HPDE6-E6E7 (cell line): ENCODE measurements around the gene TCN2.
"Not testable (repeated sequence)": the region's sequence is repeated elsewhere in the genome, so short reads cannot be mapped to it uniquely, and the experiment has no call there.

Experiments
- DNase-seq: peaks from one replicate; pipeline ENCODE4 v3.0.0; 2011; ENCODE audit warnings: missing footprints; ENCODE audit errors: extremely low spot score

The TCN2 gene

DNA sequence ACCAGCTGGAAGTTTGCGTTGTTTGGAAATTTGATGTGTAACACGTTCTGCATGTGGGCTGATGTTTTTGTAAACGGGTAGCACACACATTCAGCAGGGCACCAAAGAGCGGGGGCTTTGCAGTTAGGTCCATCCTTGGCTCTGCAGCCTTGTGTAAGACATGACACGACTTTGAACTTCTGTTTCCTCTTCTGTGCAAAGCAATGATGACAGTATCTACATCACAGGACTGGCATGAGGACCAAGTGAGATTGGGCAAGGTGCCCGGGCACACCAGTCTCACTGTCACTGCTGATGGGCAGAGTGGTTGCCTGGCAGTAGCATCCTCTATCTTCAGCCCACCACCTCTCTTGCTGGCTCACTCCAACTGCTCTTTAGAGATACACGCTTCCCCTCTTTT is 3.3 kb downstream of the TCN2 start:
- DNase-seq = no peak

DNA sequence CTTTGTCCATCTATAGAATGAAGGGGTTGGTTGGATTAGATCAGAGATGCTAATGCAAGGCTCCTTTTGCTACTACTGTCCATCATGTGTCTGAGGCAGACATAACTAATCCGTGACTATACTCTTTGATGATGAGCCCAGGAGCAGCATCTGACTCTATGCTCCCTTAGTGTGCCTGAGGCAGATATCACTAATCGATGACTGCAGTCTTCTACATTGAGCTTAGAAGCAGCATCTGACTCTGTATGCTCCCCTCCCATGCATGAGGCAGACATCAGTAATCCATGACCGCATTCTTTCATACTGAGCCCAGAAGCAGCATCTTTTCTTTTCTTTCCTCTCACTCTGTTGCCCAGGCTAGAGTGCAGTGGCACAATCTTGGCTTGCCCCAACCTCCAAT is 4.2 kb downstream of the TCN2 start:
- DNase-seq = no peak

DNA sequence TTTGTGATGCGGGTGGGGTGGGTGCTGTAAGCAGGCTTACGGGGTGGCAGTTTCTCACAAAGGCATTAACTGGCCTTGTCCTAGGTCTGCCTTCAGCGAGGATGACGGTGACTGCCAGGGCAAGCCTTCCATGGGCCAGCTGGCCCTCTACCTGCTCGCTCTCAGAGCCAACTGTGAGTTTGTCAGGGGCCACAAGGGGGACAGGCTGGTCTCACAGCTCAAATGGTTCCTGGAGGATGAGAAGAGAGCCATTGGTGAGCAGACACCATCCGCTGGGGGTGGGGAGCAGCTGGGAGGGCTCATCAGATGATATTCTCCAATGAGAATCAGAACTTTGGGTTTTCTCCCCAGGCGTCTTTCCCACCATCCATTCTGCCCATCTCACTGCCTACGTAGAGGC is 5.8 kb downstream of the TCN2 start:
- DNase-seq = no peak

DNA sequence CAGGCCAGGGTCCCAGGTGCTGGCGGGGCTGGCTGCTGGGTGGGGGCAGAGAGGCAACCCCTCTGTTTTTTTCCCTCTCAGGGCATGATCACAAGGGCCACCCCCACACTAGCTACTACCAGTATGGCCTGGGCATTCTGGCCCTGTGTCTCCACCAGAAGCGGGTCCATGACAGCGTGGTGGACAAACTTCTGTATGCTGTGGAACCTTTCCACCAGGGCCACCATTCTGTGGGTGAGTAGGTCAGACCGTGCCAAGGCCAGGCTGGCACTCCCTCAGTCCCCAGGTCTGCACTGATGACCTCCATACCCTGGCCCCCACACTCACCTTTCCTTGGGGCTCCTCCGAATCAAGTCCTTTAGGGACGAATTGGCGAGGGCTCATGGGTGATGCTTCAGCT is 7.3 kb downstream of the TCN2 start:
- no peak for DNase-seq

DNA sequence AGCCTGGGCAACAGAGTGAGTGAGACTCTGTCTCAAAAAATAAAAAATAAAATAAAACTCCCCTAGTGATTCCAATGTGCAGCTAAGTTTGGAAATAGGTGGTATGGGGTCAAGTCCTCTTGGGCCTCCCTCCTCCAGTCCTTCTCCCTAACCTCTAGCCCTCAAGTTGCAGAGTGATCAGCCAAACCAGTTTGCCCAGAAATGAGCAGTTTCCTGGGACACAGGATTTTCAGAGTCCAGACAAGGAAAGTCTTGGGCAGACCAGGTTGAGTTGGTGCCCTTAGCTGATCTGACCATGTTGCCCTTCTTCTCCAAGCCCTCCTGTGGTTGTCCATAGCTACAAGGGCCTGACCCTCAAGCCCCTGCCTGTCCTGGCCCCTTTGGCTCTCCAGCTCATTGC is 7.9 kb downstream of the TCN2 start:
- no peak for DNase-seq

DNA sequence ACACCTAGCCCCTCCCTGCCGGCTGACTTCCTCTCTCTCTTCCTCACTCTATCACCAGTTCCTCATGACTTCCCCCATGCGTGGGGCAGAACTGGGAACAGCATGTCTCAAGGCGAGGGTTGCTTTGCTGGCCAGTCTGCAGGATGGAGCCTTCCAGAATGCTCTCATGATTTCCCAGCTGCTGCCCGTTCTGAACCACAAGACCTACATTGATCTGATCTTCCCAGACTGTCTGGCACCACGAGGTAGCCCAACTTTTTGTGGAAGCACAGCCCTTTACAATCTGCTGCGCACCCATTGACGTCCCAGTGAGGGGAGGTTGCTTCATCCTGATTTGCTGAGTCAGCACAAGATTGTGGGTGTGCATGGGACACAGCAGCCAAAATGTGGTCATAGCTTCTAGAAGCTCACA is 8.6 kb downstream of the TCN2 start:
- no peak for DNase-seq

DNA sequence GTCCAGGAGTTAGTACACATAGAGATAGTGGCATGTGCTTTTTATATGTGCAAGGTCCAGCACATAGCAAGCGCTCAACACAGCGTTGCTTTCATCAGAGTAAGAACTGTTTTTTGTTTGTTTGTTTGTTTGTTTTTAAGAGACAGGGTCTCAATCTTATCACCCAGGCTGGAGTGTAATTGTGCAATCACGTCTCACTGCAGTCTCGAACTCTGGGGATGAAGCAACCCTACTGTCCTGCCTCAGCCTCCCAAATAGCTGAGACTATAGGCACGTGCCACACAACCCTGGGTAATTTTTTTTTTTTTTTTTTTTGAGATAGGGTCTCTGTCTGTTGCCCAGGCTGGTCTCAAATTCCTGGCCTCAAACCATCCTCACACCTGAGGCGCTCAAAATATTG is 10.8 kb downstream of the TCN2 start:
- no peak for DNase-seq

DNA sequence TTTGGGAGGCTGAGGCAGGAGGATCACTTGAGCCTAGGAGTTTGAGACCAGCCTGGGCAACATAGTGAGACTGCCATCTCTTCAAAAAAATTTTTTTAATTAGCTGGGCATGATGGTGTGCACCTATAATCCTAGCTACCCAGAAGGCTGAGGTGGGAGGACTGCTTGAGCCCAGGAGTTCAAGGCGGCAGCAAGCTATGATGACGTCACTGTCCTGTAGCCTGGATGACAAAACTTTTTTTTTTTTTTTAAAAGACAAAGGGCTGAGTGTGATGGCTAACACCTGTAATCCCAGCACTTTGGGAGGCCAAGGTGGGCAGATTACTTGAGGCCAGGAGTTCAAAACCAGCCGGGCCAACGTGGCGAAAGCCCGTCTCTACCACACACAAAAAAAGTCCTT is 12.9 kb downstream of the TCN2 start:
- not testable (repeated sequence) for DNase-seq

DNA sequence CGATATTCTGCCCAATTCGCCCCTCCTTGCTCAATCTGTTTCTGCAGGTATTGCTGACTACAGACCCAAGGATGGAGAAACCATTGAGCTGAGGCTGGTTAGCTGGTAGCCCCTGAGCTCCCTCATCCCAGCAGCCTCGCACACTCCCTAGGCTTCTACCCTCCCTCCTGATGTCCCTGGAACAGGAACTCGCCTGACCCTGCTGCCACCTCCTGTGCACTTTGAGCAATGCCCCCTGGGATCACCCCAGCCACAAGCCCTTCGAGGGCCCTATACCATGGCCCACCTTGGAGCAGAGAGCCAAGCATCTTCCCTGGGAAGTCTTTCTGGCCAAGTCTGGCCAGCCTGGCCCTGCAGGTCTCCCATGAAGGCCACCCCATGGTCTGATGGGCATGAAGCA is 19.4 kb downstream of the TCN2 start:
- DNase-seq = no peak

DNA sequence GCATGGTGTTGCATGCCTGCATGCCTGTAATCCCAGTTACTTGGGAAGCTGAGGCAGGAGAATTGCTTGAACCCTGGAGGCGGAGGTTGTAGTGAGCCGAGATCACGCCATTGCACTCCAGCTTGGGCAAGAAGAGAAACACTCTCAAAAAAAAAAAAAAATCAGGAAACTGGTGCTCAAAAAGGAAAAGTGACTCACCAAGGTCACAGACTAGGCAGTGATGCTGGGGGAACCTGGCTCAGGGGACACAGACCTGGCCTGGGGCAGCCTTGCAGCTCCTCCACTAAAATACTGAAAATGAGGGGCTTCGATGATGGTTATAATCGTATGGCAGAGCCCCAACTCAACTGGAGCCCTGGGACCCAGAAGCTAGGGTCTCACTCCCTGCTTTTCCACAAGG is 20.5 kb downstream of the TCN2 start:
- no peak for DNase-seq

DNA sequence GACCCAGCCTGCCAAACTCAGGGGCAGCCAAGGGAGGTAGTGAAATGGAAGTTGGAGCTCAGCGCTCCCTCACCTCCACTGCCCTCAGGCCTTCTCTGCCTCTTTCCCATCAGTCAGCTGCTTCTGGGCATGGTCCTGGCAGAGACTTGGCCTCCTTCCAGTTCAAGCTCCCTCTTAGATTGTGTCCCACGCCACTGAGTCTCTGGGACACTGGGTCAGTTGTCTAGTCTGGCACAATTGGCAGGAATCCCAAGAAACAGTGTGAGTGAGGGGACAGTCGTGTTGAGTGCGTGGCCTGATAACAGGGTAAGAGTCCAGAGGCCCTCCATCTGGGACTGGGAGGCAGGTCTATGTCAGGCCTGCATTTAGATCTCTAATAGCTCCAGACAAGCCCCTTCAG is 21.5 kb downstream of the TCN2 start:
- DNase-seq = no peak

DNA sequence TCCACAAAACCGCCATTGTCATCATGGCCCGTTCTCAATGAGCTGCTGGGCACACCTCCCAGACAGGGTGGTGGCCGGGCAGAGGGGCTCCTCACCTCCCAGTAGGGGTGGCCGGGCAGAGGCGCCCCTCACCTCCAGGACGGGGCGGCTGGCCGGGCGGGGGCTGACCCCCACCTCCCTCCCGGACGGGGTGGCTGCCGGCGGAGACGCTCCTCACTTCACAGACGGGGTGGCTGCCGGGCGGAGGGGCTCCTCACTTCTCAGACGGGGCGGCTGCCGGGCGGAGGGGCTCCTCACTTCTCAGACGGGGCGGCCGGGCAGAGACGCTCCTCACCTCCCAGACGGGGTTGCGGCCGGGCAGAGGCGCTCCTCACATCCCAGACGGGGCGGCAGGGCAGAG is 24.5 kb downstream of the TCN2 start:
- not testable (repeated sequence) for DNase-seq

DNA sequence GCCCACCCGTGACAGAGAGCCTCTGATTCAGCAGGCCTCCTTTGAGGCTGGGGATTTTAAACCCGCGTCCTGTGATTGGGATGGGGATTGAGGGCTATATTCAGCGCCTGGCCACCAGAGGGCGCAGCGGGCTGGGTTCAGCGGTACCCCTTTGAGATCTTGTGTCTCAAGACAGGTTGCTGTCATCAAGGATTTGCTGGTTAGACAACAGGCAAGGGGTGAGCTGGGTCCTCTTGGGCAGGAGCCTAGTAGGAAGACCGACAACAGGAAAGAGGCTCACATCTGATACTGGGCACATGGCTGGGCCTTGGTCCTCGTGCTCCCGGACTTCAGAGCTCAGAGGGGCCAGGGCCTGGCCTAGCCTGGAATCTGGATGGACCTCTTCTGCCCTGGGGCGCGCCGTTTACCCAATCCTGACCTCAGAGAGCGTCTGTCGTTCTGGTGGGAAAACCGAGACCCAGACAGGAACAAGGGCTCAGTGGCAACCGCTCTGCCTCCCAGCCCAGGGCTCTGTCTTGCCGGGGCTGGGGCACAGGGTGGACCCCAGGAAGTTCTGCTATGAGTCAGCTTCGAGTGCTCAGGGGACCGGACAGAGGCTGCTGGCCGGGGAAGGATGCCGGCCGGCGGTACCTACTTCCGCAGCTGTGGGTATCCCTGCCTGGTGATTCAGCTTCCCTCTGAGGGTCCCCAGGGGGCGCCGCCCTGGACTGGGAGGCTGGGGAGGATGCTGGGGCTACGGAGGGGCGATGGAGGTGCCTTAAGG is 27.7 kb downstream of the TCN2 start:
- peak; percentile 96 for DNase-seq

DNA sequence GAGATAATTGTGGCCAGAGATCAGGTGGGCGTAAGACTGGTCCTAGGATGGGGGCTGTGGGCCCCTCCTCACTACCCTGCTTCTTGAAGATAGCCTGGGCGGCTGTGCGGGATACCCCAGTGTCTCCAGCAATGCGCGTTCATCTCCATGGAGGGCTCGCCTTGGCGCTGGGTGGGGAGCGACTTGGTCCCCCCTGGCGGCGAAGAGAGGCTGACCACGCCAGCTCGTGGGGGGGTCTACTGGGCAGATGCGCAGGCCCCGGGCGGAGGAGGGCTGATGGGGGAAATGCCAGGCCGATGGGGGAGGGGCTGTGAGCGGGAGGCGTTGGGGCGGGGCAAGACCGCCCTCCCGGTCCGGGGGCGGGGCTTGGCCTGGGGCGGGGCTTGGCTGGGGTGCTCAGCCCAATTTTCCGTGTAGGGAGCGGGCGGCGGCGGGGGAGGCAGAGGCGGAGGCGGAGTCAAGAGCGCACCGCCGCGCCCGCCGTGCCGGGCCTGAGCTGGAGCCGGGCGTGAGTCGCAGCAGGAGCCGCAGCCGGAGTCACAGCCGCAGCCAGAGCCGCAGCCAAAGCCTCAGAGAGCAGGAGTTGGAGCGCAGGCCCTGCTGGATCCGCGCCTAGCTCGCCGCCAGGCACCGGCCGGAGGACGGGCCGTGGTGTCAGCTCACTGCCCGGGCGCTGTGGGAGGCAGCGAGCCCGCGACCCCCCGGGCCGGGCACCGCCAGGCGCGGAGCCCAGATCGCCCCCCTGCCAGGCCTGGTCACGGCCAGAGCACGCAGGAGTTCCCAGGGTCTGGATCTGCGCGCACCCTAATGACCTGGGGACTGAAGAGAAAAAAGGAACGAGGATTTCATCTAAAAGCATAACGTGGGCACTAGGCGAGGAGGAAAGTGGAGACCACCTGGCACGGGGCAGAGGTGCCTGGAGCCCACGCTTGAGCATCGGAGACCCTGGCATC is 28.6 kb downstream of the TCN2 start, which contains the start of gene SLC35E4:
Gene SLC35E4 (plus strand): TSS at position 509 of the 953 bp plus-strand sequence. CDS start 670 bp downstream, outside the sequence.
- DNase-seq = peak; percentile 81

DNA sequence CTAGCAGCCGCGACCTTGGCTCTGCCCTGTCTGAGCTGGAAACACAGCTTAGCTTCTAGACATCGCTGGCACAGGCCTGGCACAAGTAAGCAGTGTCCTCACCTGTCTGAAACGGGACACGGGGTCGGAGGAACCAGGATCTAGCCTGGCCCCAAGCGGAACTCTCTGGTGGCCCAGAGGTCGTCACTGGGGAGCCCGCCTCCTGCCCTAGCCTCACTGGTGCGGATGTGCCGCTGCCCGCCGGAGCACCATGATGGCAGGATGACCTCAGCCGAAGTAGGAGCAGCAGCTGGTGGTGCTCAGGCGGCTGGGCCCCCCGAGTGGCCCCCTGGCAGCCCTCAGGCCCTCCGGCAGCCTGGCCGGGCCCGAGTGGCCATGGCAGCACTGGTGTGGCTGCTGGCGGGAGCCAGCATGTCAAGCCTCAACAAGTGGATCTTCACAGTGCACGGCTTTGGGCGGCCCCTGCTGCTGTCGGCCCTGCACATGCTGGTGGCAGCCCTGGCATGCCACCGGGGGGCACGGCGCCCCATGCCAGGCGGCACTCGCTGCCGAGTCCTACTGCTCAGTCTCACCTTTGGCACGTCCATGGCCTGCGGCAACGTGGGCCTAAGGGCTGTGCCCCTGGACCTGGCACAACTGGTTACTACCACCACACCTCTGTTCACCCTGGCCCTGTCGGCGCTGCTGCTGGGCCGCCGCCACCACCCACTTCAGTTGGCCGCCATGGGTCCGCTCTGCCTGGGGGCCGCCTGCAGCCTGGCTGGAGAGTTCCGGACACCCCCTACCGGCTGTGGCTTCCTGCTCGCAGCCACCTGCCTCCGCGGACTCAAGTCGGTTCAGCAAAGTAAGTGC is 29.5 kb downstream of the TCN2 start:
- DNase-seq = no peak

DNA sequence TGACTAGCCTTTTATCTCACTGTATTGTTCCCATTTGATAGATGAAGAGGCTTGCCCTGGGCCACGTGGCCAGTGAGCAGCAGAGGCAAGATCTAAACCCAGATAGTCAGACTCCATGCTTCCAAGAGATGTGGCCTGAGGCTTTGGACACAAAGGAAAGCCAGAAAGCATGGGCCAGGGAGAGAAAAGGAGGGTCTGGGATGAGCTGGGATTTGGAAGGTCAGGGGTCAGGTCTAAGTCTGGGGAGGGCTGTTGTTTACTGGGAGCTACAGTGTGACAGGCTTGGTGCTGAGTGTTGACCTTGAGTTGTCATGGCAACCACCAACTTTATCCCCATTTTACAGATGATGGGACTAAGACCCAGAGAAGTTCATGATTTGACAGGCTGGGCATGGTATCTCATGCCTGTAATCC is 30.7 kb downstream of the TCN2 start:
- no peak for DNase-seq

DNA sequence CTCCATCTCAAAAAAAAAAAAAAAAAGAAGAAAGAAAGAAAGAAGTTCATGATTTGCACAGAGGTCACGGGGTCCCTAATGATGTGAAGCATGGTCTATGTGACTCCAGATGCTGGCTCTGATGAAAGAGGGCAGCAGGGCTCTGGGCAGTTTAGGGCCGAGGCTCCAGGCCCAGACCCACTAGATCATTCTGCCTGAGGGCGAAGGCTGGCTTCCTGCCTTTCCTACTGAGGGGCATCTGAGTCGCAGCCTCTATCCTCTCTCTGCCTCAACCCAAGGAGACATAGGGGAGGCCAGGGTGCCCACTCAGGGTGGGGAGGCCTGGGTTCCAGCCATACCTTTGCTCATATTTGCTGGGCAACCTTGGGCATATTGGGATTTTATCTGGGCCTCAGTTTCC is 33.4 kb downstream of the TCN2 start:
- DNase-seq = no peak

DNA sequence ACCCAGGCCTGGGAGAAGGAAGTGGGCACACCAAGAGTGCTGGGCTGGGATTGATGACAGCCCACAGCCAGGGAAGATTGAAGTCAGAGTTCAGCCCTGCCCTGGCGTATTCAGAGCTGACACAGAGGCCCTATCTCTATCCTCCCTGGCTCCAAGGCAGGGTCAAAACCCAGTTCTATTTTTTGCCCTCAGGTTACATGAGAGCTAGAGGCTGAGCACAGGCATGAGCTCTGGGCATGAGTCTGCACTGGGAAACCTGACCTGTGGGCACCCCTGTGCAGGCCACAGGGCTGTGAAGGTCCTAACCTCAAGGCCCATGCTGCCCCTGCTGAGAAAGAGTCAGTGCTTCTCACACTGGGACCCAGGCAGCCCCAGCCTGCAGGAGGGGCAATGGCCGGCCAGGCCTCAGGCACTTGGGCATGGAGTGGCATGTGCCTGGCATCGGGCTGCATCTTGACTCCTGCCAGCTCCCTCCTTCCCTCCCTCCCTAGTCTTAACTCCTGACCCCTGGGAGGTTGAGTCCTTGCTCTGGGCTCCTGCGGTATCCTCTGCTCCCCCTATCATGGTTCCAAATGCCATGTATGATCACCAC is 34.0 kb downstream of the TCN2 start:
- no peak for DNase-seq

DNA sequence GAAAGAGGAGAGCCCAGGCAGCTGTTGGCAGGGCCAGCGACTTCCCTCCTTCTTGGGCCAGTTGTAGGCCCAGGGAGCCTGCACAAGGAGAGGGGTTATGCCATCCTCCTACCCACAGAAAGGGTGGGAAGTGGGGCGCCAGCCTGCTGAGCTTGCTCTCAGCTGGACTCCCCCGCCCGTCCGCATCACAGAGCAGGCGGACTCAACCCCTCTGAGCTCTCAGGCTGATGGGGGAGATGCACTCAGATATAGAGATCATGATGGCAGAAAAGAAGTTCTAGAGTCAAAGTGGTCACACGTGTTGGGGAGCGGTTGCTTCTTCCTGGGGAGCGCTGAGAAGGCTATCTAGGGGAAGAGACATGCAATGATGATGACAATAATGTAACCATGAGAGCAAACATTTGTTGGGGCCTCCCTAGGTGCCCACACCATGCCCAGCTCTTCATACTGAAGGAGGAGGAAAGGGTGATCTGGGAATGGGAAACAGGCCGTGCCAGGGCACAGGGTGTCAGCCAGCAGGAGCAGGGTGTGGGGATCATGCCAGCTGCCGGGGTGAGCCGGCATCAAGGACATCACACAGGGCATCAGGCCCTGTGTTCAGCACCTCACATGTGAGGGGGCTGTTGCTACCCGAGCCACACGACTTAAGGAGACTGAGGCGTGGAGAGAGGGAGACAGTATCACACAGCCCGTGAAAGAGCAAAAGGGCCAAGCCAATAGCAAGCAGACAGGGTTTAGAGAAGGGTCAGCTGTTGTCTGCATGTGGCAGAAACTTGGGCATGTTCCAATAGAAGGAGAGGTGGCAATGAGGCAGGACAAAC is 36.3 kb downstream of the TCN2 start:
- DNase-seq = no peak

DNA sequence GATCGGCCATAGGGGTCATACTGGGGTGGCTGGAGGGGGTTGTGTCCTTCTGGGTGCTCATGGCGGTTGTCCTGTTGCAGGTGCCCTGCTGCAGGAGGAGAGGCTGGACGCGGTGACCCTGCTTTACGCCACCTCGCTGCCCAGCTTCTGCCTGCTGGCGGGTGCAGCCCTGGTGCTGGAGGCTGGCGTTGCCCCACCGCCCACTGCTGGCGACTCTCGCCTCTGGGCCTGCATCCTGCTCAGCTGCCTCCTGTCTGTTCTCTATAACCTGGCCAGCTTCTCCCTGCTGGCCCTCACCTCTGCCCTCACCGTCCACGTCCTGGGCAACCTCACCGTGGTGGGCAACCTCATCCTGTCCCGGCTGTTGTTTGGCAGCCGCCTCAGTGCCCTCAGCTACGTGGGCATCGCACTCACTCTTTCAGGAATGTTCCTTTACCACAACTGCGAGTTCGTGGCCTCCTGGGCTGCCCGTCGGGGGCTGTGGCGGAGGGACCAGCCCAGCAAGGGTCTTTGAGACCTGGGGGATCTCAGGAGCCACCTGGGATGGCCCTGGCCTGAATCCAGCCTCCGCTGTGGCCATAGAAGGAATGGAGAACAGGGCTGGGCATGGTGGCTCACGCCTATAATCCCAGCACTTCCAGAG is 39.7 kb downstream of the TCN2 start:
- DNase-seq = no peak
